Umbilical cord (tissue), 2 donors: ENCODE results near the gene KIAA1328. TPM values are rescaled to one million over a fixed set of nuclear protein-coding genes. Genes with fewer than 3 reads are reported as not detected.

Experiments used
- DNase-seq: peaks from one replicate; pipeline ENCODE4 v3.0.0-alpha.2; 2015; ENCODE audit warnings: low spot score
- total RNA-seq: library from RNA; depleted of rRNA; stranded (reverse); fragments of >200 nt; gene quantifications from one replicate; pipeline ENCODE4 v1.2.3, GENCODE V29; 2014; ENCODE audit warnings: low replicate concordance; ENCODE audit not compliant: insufficient read depth

KIAA1328 gene
- total RNA-seq, 1 donor from 2014 or later, result 33.9 TPM

DNA sequence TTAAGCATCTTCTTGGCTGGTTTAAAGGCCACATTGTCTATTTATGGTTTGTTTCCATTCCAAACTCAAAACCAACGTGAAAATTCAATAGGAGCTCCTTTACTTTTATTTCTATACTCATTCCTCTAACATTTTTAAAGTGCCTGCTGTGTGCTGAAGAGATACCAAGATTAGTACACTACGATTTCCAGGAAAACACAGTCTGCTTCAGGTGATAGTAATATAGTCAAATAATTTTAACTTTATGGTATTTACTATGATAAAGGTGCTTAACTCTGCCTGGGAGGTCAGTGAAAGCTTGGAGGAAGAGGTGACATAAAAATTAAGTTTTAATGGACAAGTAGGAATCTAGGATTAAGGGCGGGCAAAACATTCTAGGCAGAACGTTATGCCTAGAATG, 121.4 kb downstream of the KIAA1328 start:
- DNase-seq, result no peak

DNA sequence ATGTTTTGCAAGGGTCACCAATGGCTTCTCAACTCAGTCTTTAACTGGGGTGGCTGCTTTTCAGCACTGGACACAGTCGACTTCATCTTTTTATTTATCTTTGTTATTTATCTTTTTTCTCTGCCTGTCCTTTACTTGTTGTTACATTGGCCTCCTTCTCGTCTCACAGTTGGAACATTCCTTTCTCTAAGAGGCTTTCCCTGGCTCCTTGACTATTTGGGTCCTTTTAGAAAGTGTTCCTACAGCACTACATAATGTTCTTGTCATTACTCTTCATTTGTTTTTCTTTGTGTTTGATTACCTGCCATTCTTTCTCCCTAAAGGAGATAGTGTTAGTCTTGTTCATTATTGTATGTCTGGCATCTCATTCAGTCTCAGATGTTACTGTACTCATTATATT, 122.0 kb downstream of the KIAA1328 start:
- no peak for DNase-seq

GRCh38 chr18:36953047-36953446, 124.1 kb downstream of the KIAA1328 start:
- no peak for DNase-seq

- no peak for DNase-seq
Observed at GRCh38 chr18:36960038-36960437, 131.1 kb downstream of the KIAA1328 start.

DNA sequence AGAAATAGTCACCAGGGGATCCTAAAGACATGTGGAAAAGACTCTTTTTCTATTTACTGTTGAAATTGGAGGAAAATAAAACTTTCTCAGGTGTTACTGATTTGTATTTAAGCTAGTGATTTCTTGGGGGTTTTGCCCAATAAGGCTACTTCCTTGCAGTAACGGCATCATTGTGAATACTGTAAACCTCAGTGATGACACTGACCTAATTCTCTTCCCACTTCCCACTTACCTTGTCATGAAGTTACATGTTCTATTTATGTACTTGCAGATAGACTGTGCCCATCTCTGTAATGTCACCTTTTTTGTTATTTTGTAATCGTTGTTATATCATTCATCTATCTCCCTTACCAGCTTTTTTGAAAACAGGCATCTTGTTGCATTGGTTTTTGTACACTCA, 134.5 kb downstream of the KIAA1328 start:
- DNase-seq, result no peak

DNA sequence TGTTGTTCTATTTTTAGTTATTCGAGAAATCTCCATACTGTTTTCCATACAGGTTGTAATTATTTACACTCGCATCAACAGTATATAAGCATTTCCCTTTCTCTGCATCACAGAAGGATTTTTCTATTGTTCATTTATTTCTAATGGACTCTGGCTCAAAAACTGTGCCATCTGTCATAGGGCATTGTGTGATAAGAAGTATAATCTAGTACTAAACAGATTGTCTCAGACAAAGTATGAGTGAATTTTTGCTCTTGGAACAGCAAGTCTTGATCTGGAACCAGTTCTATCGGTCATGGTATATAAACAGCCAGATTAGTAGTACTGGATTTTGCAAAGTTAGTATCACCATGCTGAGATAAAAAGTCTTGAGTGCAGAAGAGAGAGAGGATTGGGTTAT, 145.8 kb downstream of the KIAA1328 start:
- DNase-seq, result no peak

- DNase-seq, result no peak
Observed at GRCh38 chr18:36977121-36977520, 148.2 kb downstream of the KIAA1328 start.

GRCh38 chr18:36993068-36993467, 164.1 kb downstream of the KIAA1328 start:
- no peak for DNase-seq

GRCh38 chr18:37006742-37007141, 177.8 kb downstream of the KIAA1328 start:
- DNase-seq, result no peak

GRCh38 chr18:37012452-37012851, 183.5 kb downstream of the KIAA1328 start:
- DNase-seq, result no peak

DNA sequence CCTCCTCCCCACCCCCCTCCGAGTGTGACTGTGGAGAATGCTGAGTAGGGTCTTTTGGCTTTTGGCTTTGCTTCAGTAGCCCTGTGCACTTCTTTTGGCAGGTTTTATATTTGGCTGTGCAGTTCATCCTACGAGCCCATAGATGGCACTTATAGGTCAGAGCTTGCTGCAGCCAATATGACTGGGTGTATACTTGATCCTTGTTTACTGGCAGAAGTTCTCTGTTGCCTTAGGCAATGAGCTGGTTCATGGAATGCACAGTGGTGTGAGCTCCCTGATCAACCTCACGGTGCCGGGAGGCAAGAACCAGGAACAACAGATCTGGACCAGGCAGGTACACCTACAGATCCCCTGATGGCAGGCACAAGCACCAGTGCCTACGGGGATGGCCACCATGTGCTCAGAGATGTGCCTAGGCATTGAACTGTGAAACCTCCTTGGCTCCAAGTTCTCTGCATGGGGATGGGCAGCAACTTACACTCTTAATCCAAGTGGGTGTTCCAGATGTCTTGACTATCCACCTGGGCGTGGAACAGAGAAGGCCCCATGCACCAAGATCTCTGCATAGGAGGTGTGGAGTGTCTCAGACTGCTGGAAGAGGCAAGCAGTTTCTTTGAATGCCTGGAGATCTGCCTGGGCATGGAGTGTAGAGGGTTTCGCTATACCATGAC, 190.4 kb downstream of the KIAA1328 start:
- DNase-seq, result no peak

DNA sequence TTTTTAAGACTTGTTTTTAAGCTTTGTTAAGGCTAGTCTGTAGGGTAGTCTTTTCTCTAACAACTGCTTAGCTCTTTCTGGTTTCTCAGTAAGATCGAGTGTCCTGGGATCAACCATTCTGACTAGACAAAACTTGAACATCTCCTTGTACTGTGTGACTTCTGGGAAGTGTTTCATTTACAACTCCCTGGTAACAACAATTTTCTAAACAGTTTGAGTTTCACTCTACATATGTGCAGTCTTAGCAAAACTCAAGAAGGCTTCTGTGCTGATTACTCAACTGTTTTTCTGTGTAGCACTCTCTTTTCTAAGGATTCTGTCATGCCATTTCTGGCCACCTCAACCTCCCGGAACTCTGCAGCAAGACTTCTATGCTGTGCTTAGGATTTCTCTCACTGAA, 204.5 kb downstream of the KIAA1328 start:
- DNase-seq, result no peak

- DNase-seq, result no peak
Observed at GRCh38 chr18:37042381-37042780, 213.5 kb downstream of the KIAA1328 start.

- DNase-seq, result no peak
Observed at GRCh38 chr18:37055137-37055802, 226.3 kb downstream of the KIAA1328 start.

- no peak for DNase-seq
Observed at GRCh38 chr18:37064187-37064586, 235.3 kb downstream of the KIAA1328 start.

DNA sequence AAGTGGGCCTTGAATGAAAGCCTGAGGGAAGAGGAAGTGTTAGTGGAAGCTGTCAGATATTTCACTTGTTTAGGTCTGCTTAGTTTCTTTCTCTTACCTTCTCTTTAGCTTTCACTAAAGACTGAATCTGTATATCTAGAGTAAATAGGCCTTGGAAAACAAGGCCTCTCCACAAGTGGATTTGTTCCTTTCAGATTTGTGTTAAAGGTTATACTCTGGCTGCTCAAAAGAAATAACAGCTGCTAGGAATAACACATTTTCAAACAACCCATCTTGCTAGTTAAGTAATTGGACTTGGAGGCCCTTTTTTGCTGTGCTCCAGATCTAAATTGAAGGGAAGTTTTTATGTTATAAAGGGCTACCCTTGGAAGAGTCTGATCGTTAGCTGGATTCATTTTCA, 236.3 kb downstream of the KIAA1328 start:
- no peak for DNase-seq

DNA sequence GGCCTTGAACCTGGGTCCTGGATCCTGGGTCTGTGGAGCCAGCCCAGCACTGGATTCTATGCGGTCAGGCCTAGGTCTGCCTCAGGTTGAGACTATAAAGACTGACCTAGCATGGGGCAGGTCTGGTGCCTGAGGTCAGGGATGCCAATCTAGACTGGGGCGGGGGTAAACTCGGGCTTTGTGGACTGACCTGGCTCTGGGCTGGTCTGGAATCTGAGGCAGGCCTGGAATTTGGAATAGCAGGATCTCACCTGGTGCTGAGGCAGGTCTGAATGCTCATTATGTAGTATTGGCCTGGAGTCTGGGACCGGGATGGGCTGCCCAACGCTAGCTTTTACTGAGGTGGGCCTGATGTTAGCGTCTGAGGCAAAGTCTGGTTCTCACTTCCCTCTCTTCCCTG, 256.0 kb downstream of the KIAA1328 start:
- DNase-seq, result no peak

GRCh38 chr18:37085362-37085761, 256.4 kb downstream of the KIAA1328 start:
- DNase-seq, result no peak

GRCh38 chr18:37107748-37108522, 279.0 kb downstream of the KIAA1328 start:
- no peak for DNase-seq

DNA sequence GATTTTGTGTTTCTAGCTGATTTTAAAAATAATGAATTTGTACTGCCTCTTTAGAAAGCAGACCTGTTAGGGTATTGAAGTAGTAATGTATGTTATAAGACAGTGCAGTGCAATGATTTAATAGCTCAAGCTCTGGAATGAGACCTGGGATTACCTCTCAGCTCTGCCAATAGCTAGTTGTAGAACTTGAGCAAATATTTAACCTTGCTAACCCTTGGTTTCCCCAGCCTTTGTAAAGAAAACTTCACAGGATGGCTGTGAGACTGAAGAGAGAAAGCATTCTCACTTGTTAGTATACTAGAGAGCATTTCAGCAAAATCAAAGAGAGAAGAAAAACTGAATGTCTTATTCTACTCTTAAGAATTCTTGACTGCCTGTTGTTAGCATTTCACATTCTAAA, 293.9 kb downstream of the KIAA1328 start:
- DNase-seq, result no peak

DNA sequence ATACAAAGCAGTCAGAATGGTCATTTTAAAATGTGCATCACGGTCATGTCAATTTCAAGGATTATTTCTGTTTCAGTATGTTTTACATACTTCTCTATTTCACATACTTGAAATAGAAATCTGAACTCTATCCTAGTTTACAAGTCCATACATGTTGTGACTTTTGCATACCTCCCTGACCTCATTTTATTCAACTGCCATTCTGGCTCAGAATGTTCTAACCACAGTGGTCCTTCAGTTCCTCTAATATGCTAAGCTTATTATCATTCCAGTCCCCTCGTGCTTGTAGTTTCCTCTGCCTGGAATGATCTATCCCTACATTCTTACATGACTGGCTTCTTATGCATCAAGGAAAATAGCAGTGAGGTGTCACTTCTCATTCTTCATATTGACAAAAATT, 295.6 kb downstream of the KIAA1328 start:
- peak; percentile 1 for DNase-seq

- DNase-seq, result no peak
Observed at GRCh38 chr18:37135177-37135576, 306.2 kb downstream of the KIAA1328 start.

DNA sequence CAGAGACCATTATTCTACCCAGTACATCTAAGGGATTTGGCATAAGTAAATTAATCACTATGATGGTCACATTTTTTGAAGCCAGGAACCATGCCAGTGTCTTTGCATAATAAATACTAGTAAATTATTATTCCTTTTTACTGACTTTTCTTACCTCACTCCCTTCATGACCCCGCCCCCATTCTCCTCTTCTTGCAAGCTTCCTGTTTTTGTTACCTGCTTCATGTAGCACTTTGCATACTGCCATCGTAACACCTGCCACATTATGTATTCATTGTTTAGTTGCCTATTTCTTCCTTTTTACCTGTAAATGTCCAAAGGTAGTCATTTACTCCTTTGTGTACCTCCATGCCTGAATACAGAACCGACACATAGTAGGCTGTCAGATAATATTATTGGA, 309.5 kb downstream of the KIAA1328 start:
- DNase-seq, result no peak
